Stimulated activated CD8-positive, alpha-beta memory T cell treated with anti-CD3 and anti-CD28 coated beads, Interleukin-4, amount 100 ng/mL, for 1 hour (primary cell): Measurements from ENCODE around the gene SLC25A38.
"Not testable (repeated sequence)": the region's sequence is repeated elsewhere in the genome, so short reads cannot be mapped to it uniquely, and the experiment has no call there.

Experiments used
- DNase-seq, 2 donors: peaks; one replicate each; pipeline ENCODE4 v3.0.0-alpha.2; 2020; ENCODE audit warnings: low read depth in 2 of 2, low spot score in 1 of 2

Gene SLC25A38

DNA sequence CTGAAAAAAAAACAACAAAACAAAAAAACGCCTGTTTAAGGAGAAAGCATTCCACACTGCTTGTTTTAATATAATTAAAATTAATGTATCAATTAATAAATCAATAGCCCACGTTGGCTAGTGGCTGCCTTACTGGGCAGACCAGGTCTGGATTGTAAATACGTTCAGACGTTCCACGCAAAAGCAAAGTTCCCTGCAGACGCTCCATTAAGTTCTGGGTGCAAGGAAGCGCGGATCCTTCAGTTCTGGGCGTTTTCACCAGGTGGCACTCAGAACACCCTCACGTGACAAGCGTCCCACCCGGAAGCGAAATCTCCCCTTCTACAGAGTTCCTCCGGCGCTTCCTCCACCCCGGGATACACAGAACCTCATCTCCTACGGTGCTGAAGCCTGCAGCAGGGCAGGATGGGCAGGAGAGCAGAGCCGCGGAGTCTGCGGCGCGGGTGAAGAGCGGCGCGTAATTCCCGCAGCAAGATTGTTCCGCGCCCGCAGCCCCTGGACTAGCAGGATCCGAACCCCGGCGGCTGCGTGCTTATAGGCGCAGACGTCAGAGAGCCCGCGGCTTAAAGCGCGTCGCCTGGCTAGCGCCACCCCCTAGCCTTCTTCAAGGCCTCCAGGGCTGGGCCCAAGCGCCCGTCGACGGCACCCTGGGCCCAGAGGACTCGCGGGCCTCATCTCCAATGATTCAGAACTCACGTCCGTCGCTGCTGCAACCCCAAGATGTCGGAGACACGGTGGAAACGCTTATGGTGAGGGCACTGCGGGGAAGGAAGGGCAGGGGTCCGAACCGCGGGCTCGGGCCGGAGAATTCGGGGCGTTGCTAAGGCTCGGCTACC, at the start of gene SLC25A38:
SLC25A38 (plus strand) TSS at position 326 of the 836 bp plus-strand sequence; CDS start at position 681, 355 bp downstream.
- peak; percentile 47 to 54 for DNase-seq

GRCh38 chr3:39333607-39334006, 49.6 kb upstream of the SLC25A38 start:
- no peak for DNase-seq

- DNase-seq = no peak
Measured at GRCh38 chr3:39334205-39334604, 49.0 kb upstream of the SLC25A38 start.

GRCh38 chr3:39338201-39338600, 45.0 kb upstream of the SLC25A38 start:
- DNase-seq = no peak

- DNase-seq = no peak
Measured at GRCh38 chr3:39339086-39339485, 44.1 kb upstream of the SLC25A38 start.

DNA sequence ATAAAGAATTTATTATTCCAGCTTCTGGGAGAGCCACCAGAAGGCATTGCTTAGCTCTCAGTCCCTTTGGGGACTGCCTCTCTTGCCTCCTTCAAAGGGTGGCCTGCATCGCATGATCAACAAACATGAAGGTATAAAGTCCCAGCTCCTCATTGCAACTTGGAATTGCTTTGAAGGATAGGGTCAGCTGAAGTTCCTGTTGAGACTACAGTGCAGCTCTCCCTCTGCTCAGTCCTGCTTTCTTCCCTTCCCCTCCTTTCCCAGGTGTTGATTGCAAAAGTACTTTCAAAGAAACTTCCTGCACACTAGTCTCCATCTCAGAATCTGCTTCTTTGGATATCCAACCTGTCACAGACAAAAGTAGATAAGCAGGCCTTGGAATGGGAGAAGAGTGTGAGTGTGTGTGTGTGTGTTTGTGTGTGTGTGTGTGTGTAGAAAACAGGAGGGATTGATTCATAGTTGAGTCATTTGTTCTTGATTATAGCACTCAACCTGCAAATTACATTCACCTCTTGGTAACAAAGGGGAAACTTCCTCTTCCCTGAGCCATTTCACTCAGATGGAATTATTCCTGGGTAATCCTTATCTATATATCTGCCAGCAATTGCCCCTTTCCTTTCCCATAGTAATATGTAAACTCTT, 40.0 kb upstream of the SLC25A38 start:
- no peak for DNase-seq

DNA sequence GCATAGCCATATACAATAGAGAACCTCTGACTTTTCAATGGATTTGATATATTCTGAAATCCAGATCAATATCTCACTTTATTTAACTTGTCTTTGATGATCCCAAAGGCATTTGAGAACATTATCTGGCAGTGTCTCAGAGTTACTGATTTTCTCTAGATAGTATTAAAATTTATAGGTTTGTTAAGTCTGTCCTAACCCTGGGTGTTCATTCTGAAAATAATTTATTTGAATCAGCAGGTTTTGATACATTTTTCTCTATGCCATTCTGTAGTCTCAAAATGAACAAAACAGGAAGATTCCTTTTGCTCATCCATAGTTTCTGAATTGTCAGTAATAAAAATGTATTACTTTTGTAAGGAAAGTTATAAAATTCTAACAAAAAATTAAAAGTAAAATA, 39.4 kb upstream of the SLC25A38 start:
- no peak for DNase-seq

DNA sequence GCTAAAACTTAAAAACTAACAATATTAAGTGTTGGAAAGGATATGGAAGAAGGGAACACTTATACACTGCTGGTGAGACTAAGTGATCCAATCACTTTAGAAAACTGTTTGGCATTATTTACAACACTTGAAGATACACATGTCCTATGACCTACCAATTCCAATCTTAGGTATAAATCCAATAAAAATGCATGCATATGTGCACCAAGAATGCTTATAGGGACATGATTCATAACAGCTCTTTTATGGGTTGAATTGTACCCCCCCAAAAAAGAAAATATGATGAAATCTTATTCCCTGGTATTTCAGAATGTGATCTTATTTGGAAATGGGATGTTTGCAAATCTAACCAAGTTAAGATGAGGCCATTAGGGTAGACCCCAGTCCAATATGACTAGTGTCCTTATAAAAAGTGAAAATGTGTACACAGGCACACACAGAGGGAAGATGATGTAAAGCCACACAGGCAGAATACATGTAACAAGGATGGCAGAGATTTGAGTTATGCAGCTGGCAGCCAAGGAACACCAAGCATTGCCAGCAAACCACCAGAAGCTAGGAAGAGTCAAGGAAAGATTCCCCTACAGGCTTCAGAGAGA, 38.3 kb upstream of the SLC25A38 start:
- DNase-seq = no peak

GRCh38 chr3:39346785-39347585, 36.2 kb upstream of the SLC25A38 start:
- no peak for DNase-seq

DNA sequence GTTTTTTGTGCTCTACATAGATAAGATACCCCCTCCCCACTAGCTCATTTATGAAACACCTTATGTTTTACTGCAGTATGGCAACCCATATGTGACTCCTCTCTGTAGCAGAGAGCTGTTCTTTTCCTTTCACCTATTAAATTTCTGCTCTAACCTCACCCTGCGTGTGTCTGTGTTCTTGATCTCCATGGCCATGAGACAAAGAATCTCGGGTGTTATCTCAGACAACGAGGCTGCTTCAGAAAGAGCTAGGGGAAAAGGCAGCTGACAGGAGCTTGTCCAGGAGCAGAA, 35.6 kb upstream of the SLC25A38 start:
- DNase-seq = no peak

DNA sequence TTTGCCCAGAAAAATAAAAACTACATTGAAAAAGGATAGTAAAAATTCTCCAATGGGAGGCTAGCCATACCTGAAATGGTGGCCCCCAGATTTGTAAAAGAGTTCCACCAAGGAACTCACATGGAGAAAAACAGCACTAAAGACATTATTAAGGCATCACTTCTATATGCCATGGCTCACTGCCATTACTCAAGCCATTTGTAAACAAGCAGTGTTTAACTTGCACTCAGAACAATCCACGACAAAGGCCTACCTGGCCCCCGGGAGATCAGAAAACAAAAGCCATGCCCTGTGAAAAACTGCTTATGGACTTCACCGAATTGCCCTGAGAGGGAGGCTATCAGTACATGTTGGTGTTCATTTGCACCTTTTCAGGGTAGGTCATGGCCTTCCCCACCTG, 34.1 kb upstream of the SLC25A38 start:
- DNase-seq = no peak

DNA sequence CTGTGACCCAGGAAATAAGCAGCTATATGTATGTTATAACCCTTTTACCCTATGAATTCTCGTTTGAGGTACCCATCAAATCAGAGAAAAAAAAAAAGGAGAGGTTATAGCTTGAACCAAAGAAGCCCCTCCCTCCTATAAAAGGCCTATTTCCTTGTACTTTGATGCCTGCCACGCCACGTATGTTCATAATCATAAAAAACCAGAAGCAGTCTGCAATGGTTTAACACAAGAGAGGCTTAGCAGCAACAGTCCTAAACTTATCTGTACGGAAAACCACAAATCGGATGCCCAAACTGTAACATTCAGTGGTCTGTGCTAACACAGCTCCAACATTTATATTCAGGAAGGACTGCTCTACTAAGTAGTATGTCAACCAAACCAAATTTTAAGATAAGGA, 32.5 kb upstream of the SLC25A38 start:
- DNase-seq = no peak

GRCh38 chr3:39351134-39351533, 32.0 kb upstream of the SLC25A38 start:
- not testable (repeated sequence) for DNase-seq

GRCh38 chr3:39353168-39353927, 29.8 kb upstream of the SLC25A38 start:
- not testable (repeated sequence) for DNase-seq

DNA sequence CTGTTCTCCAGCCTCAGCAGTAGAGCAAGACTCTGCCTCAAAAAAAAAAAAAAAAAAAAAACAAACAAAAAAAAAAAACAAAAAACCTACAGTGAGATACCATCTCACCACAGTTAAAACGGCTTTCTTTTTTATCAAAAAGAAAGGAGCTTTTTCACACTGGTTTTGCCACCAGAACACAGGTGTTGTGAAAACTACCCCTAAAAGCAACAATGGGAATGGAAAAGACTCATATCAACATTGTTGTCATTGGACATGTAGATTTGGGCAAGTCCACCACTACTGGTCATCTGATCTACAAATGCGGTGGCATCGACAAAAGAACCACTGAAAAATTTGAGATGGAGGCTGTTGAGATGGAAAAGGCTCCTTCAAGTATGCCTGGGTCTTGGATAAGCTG, 24.8 kb upstream of the SLC25A38 start:
- no peak for DNase-seq

DNA sequence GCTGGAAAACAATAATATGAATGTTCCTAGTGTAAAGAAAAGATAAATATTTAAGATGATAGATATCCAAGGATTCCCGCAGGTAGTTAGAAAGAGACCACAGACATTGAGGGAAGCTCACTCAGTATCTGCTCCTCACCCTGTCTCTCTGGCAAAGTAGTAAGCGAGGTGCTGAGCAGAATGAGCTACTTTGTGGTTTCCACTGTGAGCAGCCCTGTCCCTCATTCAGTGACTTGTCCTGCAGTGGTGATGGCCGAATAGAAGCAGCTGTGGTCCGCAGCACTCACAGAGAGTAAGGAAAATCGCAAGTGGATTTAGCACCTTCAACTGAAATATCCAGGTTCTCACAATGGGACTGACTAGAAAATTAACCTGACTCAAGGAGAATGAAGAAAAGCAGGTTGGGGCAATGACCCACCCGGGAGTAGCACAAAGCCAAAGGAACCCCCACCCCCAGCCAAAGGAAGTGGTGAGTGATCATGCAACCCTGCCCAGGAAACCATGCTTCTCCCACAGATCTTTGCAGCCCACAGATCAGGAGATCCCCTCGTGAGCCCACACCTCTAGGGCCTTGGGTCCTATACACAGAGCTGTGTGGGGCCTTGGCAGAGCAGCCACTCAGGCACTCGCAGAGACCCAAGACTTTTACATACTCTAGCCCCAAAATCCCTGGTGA, 21.8 kb upstream of the SLC25A38 start:
- no peak for DNase-seq

DNA sequence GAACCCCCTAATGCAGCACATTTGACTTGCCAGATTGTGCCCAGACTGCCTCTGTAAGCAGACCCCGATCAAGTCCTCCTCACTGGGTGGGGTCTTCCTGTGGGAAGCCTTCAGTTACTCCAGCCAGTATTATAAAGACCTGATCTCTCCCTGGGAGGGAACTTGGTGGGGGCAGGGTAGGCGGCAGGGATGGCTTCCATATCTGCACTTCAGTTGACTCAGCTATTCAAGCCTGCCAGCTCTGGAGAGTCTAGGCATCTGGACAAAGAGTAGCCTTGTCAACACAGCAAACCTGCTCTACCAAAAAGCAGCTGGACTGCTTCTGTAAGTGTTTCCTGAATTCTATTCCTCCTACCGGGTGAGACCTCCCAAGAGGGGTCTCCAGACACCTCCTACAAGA, 21.0 kb upstream of the SLC25A38 start:
- DNase-seq = no peak

GRCh38 chr3:39362812-39363211, 20.4 kb upstream of the SLC25A38 start:
- no peak for DNase-seq

- DNase-seq = not testable (repeated sequence)
Measured at GRCh38 chr3:39370450-39370849, 12.7 kb upstream of the SLC25A38 start.

DNA sequence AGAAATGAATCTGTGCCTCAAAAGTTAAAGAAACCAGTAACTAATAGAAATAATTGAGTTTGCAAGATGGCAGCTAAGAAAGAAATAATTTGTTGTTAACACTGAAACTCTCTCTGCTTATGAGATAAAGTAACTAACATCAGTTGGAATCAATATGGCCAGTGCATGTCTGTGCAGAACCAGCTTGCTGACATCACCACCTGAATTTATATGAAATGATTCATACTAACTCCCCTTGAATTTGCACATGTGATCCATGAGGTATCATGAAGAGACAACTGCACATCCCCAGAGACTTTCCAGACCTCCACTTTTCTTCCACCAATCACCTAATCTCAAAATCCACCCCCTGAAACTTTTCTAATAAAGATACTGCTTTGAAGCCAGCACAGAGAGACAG, 10.3 kb upstream of the SLC25A38 start:
- DNase-seq = no peak
